PFSK-1 (cell line): Measurements from ENCODE around the gene KLHL3.

ENCODE experiments used
- FOXP2 ChIP-seq: optimal IDR thresholded peaks from 2 replicates; pipeline ENCODE3; 2011; ENCODE audit warnings: borderline replicate concordance, control low read depth, inconsistent platforms; ENCODE audit not compliant: insufficient read depth; ENCODE audit errors: extremely low read length, extremely low read depth
- POLR2AphosphoS5 ChIP-seq: IDR thresholded peaks from 2 replicates; pipeline ENCODE4 v1.6.1; 2012; ENCODE audit warnings: low read depth, mild to moderate bottlenecking, control low read depth, low read length, moderate library complexity
- TAF1 ChIP-seq: IDR thresholded peaks from 2 replicates; pipeline ENCODE4 v1.6.1; 2012; ENCODE audit warnings: low read length, control low read depth, borderline replicate concordance; ENCODE audit not compliant: insufficient read depth

DNA sequence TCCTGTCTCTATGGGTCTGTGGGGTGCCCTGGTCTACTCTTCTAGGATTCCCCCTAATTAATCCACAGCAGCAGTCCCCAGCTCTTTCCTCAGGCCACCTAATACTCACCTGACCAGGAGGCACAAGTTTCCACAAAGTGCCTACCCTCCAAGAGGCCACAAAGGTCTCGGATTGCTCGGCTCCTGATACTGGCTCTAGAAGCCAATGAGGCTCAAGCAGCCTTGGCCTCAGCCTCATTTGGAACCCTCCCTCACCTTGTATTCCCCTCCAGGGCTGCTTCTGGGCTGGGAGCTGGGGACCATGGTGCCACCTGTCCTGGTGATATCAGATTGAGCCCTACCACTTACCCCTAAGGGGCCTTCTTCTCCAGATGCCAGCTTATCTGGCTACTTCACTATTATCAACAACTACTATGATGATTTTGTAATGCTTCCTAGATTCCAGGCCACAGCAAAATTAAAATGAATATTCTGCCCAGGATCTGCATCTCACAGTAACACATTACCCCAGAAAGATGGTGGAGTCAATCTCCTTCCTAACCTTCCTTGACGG is 133.1 kb downstream of the KLHL3 start:
- TF ChIP-seq TAF1: no peak
- TF ChIP-seq POLR2AphosphoS5: no peak
- TF ChIP-seq FOXP2: no peak
